ENCODE results near the gene DNAJC24. TPM values are rescaled to one million over a fixed set of nuclear protein-coding genes. Genes with fewer than 3 reads are reported as not detected.

DNAJC24 gene
- total and polyA plus RNA-seq, 8 donors = 2.7 to 30.7 (median 6.3) TPM

DNA sequence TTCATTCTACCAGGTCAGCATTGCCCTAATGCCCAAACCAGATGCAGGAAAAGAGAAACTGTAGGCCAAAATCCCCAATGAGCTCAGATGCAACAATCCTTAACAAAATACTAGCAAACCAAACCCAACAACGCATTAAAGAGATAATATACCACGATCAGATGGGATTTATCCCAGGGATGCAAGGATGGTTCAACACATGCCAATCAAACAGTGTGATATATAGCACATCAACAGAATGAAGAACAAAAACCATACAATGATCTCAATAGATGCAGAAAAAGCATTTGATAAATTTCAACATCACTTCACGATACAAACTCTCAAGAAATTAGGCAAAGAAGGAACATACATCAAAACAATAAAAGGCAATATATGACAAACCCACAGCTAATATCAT is 94.8 kb downstream of the DNAJC24 start:
- 97 to 99% (median 98%) methylated on average over 3 of the region's 3 CpGs for WGBS, 5 donors
- Histone ChIP-seq H3K9me3 (peaks cover 0 to 27% (median 8%) of the 10 kb centered on the region in 4 donors), H3K4me3 (no peak overlapping the region), H3K27me3 (no peaks in the 10 kb centered on the region), H3K27ac (no peak overlapping the region), H3K36me3 (peaks cover 0 to 20% (median 12%) of the 10 kb centered on the region in 4 donors), H3K4me1 (no peaks in the 10 kb centered on the region)
- TF ChIP-seq, protein P1, sequence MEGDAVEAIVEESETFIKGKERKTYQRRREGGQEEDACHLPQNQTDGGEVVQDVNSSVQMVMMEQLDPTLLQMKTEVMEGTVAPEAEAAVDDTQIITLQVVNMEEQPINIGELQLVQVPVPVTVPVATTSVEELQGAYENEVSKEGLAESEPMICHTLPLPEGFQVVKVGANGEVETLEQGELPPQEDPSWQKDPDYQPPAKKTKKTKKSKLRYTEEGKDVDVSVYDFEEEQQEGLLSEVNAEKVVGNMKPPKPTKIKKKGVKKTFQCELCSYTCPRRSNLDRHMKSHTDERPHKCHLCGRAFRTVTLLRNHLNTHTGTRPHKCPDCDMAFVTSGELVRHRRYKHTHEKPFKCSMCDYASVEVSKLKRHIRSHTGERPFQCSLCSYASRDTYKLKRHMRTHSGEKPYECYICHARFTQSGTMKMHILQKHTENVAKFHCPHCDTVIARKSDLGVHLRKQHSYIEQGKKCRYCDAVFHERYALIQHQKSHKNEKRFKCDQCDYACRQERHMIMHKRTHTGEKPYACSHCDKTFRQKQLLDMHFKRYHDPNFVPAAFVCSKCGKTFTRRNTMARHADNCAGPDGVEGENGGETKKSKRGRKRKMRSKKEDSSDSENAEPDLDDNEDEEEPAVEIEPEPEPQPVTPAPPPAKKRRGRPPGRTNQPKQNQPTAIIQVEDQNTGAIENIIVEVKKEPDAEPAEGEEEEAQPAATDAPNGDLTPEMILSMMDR (IDR thresholded peaks at IDR 0.05) = no peak
- TF ChIP-seq POLR2A (IDR thresholded peaks at IDR 0.05) (no peak), POLR2AphosphoS5 (IDR thresholded peaks at IDR 0.05) (no peak), EP300 (IDR thresholded peaks at IDR 0.05) (no peak)
- no peak for DNase-seq
- intact Hi-C loops (cut with DNase I; ENCODE audit: low total_unique reads) = no loop called here

GRCh38 chr11:31474083-31474482 is 104.4 kb downstream of the DNAJC24 start:
- H3K36me3 ChIP-seq = no peaks in the 10 kb centered on the region
- DNase-seq = no peak
- no peak overlapping the region for H3K27ac ChIP-seq
- TF ChIP-seq, protein P1 (IDR thresholded peaks at IDR 0.05) = no peak
- TF ChIP-seq EP300 (IDR thresholded peaks at IDR 0.05) = no peak
- TF ChIP-seq POLR2A (IDR thresholded peaks at IDR 0.05) = no peak
- TF ChIP-seq POLR2AphosphoS5 (IDR thresholded peaks at IDR 0.05) = no peak
- no peaks in the 10 kb centered on the region for H3K27me3 ChIP-seq
- H3K4me3 ChIP-seq = no peak overlapping the region
- no peaks in the 10 kb centered on the region for H3K9me3 ChIP-seq
- H3K4me1 ChIP-seq = no peaks in the 10 kb centered on the region
- intact Hi-C loops (cut with DNase I; ENCODE audit: low total_unique reads) = no loop called here

DNA sequence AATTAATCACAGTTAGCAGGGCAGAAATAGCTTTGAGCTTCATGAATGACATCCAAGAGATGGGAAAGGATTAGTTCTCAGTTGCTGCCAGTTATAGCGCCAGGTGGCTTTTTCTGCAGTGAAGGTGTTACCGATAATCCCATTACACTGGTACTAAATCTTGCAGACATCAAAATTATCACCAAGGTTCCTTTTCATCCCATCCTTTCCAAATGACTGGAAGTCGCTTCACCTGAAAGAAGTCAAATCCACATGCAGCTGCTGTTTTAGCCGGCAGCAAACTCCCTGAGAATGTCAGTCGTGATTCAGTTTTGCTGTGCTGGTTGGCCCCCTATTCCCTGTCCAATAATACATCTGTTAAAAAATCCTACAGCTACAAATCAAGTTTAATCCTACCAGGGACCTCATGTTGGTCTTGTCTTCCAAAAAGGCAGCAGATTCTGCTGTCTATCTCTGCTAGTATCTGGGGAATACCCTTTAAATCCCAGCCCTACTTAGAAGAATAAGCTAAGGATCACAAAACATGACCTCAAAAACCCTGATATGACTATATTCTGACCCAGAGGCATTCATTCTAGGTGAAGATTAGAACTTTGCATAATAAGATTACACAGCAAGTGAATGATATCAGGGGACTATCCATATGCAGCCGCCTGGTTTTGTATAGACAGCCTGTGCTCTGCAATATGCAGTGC is 108.0 kb downstream of the DNAJC24 start:
- H3K4me1 ChIP-seq = no peaks in the 10 kb centered on the region
- no peak for DNase-seq
- H3K36me3 ChIP-seq = no peaks in the 10 kb centered on the region
- H3K27ac ChIP-seq = no peak overlapping the region
- WGBS, 5 donors = 85 to 96% (median 89%) methylated on average over 6 of the region's 6 CpGs
- no peak overlapping the region for H3K4me3 ChIP-seq
- intact Hi-C loops (cut with DNase I; ENCODE audit: low total_unique reads) = no loop called here
- no peaks in the 10 kb centered on the region for H3K27me3 ChIP-seq
- TF ChIP-seq, protein P1 (IDR thresholded peaks at IDR 0.05) = no peak
- TF ChIP-seq EP300 (IDR thresholded peaks at IDR 0.05) (no peak), POLR2A (IDR thresholded peaks at IDR 0.05) (no peak)
- no peaks in the 10 kb centered on the region for H3K9me3 ChIP-seq

DNA sequence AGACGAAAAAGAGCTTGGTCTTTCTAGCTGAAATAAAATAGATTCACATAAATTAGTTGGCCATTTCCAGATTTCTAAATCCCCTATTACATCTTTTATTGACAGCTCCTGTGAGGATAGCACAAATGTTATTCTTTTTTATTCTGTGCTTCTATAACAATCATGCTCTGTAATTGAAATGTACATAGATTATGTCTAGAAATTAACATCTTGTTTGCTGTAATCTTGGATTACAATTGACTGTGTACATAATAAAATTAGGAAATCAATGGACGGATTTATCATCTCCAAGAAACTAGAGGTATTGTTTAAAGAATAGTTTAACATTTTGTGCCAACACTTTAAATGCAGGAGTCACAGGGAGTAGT is 108.5 kb downstream of the DNAJC24 start:
- Histone ChIP-seq H3K4me1 (no peaks in the 10 kb centered on the region), H3K36me3 (no peaks in the 10 kb centered on the region), H3K27ac (no peak overlapping the region), H3K27me3 (no peaks in the 10 kb centered on the region), H3K9me3 (no peaks in the 10 kb centered on the region), H3K4me3 (no peak overlapping the region)
- no peak for DNase-seq
- intact Hi-C loops (cut with DNase I; ENCODE audit: low total_unique reads) = no loop called here
- WGBS, 5 donors = 60 to 74% (median 70%) methylated on average over 2 of the region's 2 CpGs
- TF ChIP-seq POLR2AphosphoS5 (IDR thresholded peaks at IDR 0.05) (no peak), POLR2A (IDR thresholded peaks at IDR 0.05) (no peak), EP300 (IDR thresholded peaks at IDR 0.05) (no peak)
- TF ChIP-seq, protein P1 (IDR thresholded peaks at IDR 0.05) = no peak
